CD8-positive, alpha-beta memory T cell (primary cell): Measurements from ENCODE around the gene DGKA. TPM values are rescaled to one million over a fixed set of nuclear protein-coding genes. Genes with fewer than 3 reads are reported as not detected.
"Not testable (repeated sequence)": the region's sequence is repeated elsewhere in the genome, so short reads cannot be mapped to it uniquely, and the experiment has no call there.

ENCODE experiments used
- CTCF ChIA-PET: fragments of 350-600 bp; sonication (Branson Sonifier 250); formaldehyde crosslinking; loops from one replicate; lab custom pipeline; 2021; ENCODE audit warnings: antibody characterized with exemption; lab: Charles Lee
- POLR2A ChIA-PET: fragments of 350-600 bp; sonication (Branson Sonifier 250); formaldehyde crosslinking; loops from one replicate; lab custom pipeline; 2021; ENCODE audit warnings: antibody characterized with exemption; lab: Charles Lee
- DNase-seq, 5 donors: peaks; one replicate each; pipeline versions ENCODE4 v3.0.0 to v3.0.0-alpha.2; 2020 to 2022; ENCODE audit warnings: mixed read lengths in 1 of 5
- H3K27ac ChIP-seq: one replicate; pipeline ENCODE4 v1.7.0; 2013; ENCODE audit warnings: low read depth, mild to moderate bottlenecking, low read length, moderate library complexity
- H3K27me3 ChIP-seq: 2 replicates; pipeline ENCODE4 v1.7.0; 2013; ENCODE audit warnings: low read length, mild to moderate bottlenecking; ENCODE audit not compliant: insufficient read depth, poor library complexity, severe bottlenecking
- H3K36me3 ChIP-seq: 2 replicates; pipeline ENCODE4 v1.7.0; 2013; ENCODE audit warnings: mild to moderate bottlenecking, low read length, moderate library complexity; ENCODE audit not compliant: insufficient read depth
- H3K4me1 ChIP-seq: 2 replicates; pipeline ENCODE4 v1.7.0; 2013; ENCODE audit warnings: mild to moderate bottlenecking, low read length, moderate library complexity; ENCODE audit not compliant: insufficient read depth
- H3K4me3 ChIP-seq: 2 replicates; pipeline ENCODE4 v1.7.0; 2013; ENCODE audit warnings: mild to moderate bottlenecking, low read length
- H3K9me3 ChIP-seq: 2 replicates; pipeline ENCODE4 v1.7.0; 2013; ENCODE audit warnings: mild to moderate bottlenecking, low read length
- H3K27ac Mint-ChIP-seq, 8 donors: one replicate each; pipeline ENCODE4 v1.8.0; 2020 to 2021; ENCODE audit warnings: mixed read lengths in 8 of 8, mild to moderate bottlenecking in 6 of 8, inconsistent platforms in 3 of 8, moderate library complexity in 3 of 8
- H3K27me3 Mint-ChIP-seq, 2 donors: one replicate each; pipeline ENCODE4 v1.8.0; 2020 to 2021; ENCODE audit warnings: mixed read lengths in 2 of 2, mild to moderate bottlenecking in 1 of 2, moderate library complexity in 1 of 2
- H3K36me3 Mint-ChIP-seq, 3 donors: one replicate each; pipeline ENCODE4 v1.8.0; 2020 to 2021; ENCODE audit warnings: mixed read lengths in 3 of 3, inconsistent platforms in 1 of 3, mild to moderate bottlenecking in 1 of 3
- H3K4me1 Mint-ChIP-seq, 3 donors: one replicate each; pipeline ENCODE4 v1.8.0; 2020 to 2021; ENCODE audit warnings: mixed read lengths in 3 of 3, inconsistent platforms in 1 of 3, mild to moderate bottlenecking in 1 of 3
- H3K4me3 Mint-ChIP-seq, 7 donors: one replicate each; pipeline ENCODE4 v1.8.0; 2020 to 2021; ENCODE audit warnings: mixed read lengths in 7 of 7, mild to moderate bottlenecking in 6 of 7, moderate library complexity in 4 of 7, inconsistent platforms in 2 of 7
- H3K9me3 Mint-ChIP-seq, 5 donors: one replicate each; pipeline ENCODE4 v1.8.0; 2020 to 2022; ENCODE audit warnings: mixed read lengths in 5 of 5, mild to moderate bottlenecking in 3 of 5, moderate library complexity in 2 of 5, inconsistent platforms in 1 of 5
- polyA plus RNA-seq: library from polyadenylated mRNA; unstranded; fragments of 300-500 nt; fragmentation: Illumina TruSeq; gene quantifications from one replicate; pipeline ENCODE4 v1.2.3, GENCODE V29; 2021
- total RNA-seq, 2 experiments: library from RNA; stranded (reverse); gene quantifications; one replicate each; pipeline ENCODE4 v1.2.3, GENCODE V29; 2021

Gene DGKA
- total and polyA plus RNA-seq, 3 experiments from 2014 or later, result 221 to 236 (median 234) TPM

- H3K27me3 ChIP-seq, result no peaks in the 10 kb centered on the region
- no peak overlapping the region for H3K27ac ChIP-seq
- no peaks in the 10 kb centered on the region for H3K9me3 ChIP-seq
- peaks cover 26% of the 10 kb centered on the region for H3K4me1 ChIP-seq
- Mint-ChIP-seq H3K27me3 (no peaks in the 10 kb centered on the region), H3K4me1 (peaks cover 24 to 52% (median 32%) of the 10 kb centered on the region in 3 donors), H3K9me3 (no peaks in the 10 kb centered on the region), H3K27ac (peak overlapping the region in 4 of 8 donors; percentile 6 to 46 (median 27)), H3K4me3 (peak overlapping the region in 1 of 7 donors; percentile 79), H3K36me3 (peaks cover 0 to 57% (median 5%) of the 10 kb centered on the region in 3 donors)
- no peak for DNase-seq
- ChIA-PET CTCF (no interaction called here), POLR2A (no interaction called here)
- H3K36me3 ChIP-seq, result peaks cover 6% of the 10 kb centered on the region
- no peak overlapping the region for H3K4me3 ChIP-seq
Observed at GRCh38 chr12:55979069-55979468, 48.1 kb downstream of the DGKA start.

- DNase-seq, H3K9me3 Mint-ChIP-seq, H3K27me3 Mint-ChIP-seq, H3K27ac ChIP-seq, H3K4me3 ChIP-seq, H3K4me3 Mint-ChIP-seq, H3K4me1 ChIP-seq, H3K9me3 ChIP-seq, H3K27me3 ChIP-seq, H3K27ac Mint-ChIP-seq: not testable (repeated sequence)
- Mint-ChIP-seq H3K4me1 (peaks cover 20 to 42% (median 23%) of the 10 kb centered on the region in 3 donors), H3K36me3 (peaks cover 0 to 69% (median 12%) of the 10 kb centered on the region in 3 donors)
- ChIA-PET CTCF (interaction anchor here (1.3 to 2.1 kb wide), 3 partner anchors 9 to 65 kb away, joined by 3 to 9 read pairs (median 3); no protein-coding TSS in a partner anchor), POLR2A (interaction anchor here (0.7 to 0.9 kb wide), 2 partner anchors 8 to 152 kb away, joined by 3 to 4 read pairs; partner anchors contain the start of gene RAB5B)
- peaks cover 11% of the 10 kb centered on the region for H3K36me3 ChIP-seq
Observed at GRCh38 chr12:55981882-55982281, 50.9 kb downstream of the DGKA start.

- Mint-ChIP-seq H3K27me3 (no peaks in the 10 kb centered on the region), H3K4me3 (no peak overlapping the region), H3K4me1 (peaks cover 16 to 37% (median 17%) of the 10 kb centered on the region in 3 donors), H3K27ac (no peak overlapping the region), H3K9me3 (no peaks in the 10 kb centered on the region), H3K36me3 (peaks cover 0 to 67% (median 12%) of the 10 kb centered on the region in 3 donors)
- H3K36me3 ChIP-seq, result peaks cover 9% of the 10 kb centered on the region
- no peak overlapping the region for H3K4me3 ChIP-seq
- no peak for DNase-seq
- no peaks in the 10 kb centered on the region for H3K27me3 ChIP-seq
- H3K27ac ChIP-seq, result no peak overlapping the region
- peaks cover 5% of the 10 kb centered on the region for H3K4me1 ChIP-seq
- ChIA-PET CTCF (interaction anchor here (1.2 to 2.1 kb wide), 5 partner anchors 8 to 64 kb away, joined by 3 to 9 read pairs (median 4); partner anchors contain the start of gene RAB5B), POLR2A (interaction anchor here (0.7 to 0.9 kb wide), 2 partner anchors 9 to 152 kb away, joined by 3 to 4 read pairs; partner anchors contain the start of gene RAB5B)
- H3K9me3 ChIP-seq, result no peaks in the 10 kb centered on the region
Observed at GRCh38 chr12:55982319-55982936, 51.5 kb downstream of the DGKA start.

- Histone ChIP-seq H3K4me1 (no peaks in the 10 kb centered on the region), H3K36me3 (peaks cover 4% of the 10 kb centered on the region), H3K27ac (no peak overlapping the region), H3K9me3 (no peaks in the 10 kb centered on the region), H3K27me3 (no peaks in the 10 kb centered on the region), H3K4me3 (no peak overlapping the region)
- no peak overlapping the region for H3K27ac Mint-ChIP-seq
- H3K36me3 Mint-ChIP-seq, result peaks cover 0 to 69% (median 12%) of the 10 kb centered on the region in 3 donors
- no peak overlapping the region for H3K4me3 Mint-ChIP-seq
- ChIA-PET POLR2A (interaction anchor here (1.6 kb wide), 1 partner anchor 9 kb away, joined by 14 read pairs; no protein-coding TSS in a partner anchor), CTCF (interaction anchor here (0.7 to 3.3 kb wide), 5 partner anchors 9 to 144 kb away, joined by 3 to 19 read pairs (median 8); partner anchors contain the start of gene RAB5B)
- H3K4me1 Mint-ChIP-seq, result peaks cover 10 to 28% (median 13%) of the 10 kb centered on the region in 3 donors
- H3K9me3 Mint-ChIP-seq, result no peaks in the 10 kb centered on the region
- no peaks in the 10 kb centered on the region for H3K27me3 Mint-ChIP-seq
- DNase-seq, result no peak
Observed at GRCh38 chr12:55983232-55983842, 52.4 kb downstream of the DGKA start.

GRCh38 chr12:55984861-55985260 is 53.9 kb downstream of the DGKA start:
- Histone ChIP-seq H3K27ac (no peak overlapping the region), H3K4me1 (no peaks in the 10 kb centered on the region), H3K4me3 (no peak overlapping the region), H3K36me3 (peaks cover 10% of the 10 kb centered on the region), H3K9me3 (no peaks in the 10 kb centered on the region), H3K27me3 (no peaks in the 10 kb centered on the region)
- Mint-ChIP-seq H3K4me3 (no peak overlapping the region), H3K9me3 (no peaks in the 10 kb centered on the region), H3K36me3 (peaks cover 0 to 70% (median 11%) of the 10 kb centered on the region in 3 donors), H3K27ac (peak overlapping the region in 1 of 8 donors; percentile 43), H3K4me1 (peaks cover 0 to 17% (median 9%) of the 10 kb centered on the region in 3 donors), H3K27me3 (no peaks in the 10 kb centered on the region)
- ChIA-PET POLR2A (no interaction called here), CTCF (interaction anchor here (1.0 to 3.3 kb wide), 4 partner anchors 10 to 59 kb away, joined by 3 to 19 read pairs (median 3); no protein-coding TSS in a partner anchor)
- no peak for DNase-seq

GRCh38 chr12:55985341-55985740 is 54.4 kb downstream of the DGKA start:
- Mint-ChIP-seq H3K4me3 (no peak overlapping the region), H3K27ac (peak overlapping the region in 2 of 8 donors; percentile 45 to 68), H3K4me1 (peaks cover 0 to 13% (median 6%) of the 10 kb centered on the region in 3 donors), H3K36me3 (peaks cover 0 to 71% (median 12%) of the 10 kb centered on the region in 3 donors), H3K27me3 (no peaks in the 10 kb centered on the region), H3K9me3 (no peaks in the 10 kb centered on the region)
- CTCF ChIA-PET, result interaction anchor here (1.0 to 3.3 kb wide), 3 partner anchors 10 to 21 kb away, joined by 3 to 19 read pairs (median 3); no protein-coding TSS in a partner anchor
- Histone ChIP-seq H3K27me3 (no peaks in the 10 kb centered on the region), H3K4me3 (no peak overlapping the region), H3K4me1 (no peaks in the 10 kb centered on the region), H3K9me3 (no peaks in the 10 kb centered on the region), H3K36me3 (peaks cover 14% of the 10 kb centered on the region), H3K27ac (no peak overlapping the region)
- no peak for DNase-seq
- POLR2A ChIA-PET, result no interaction called here

GRCh38 chr12:55985976-55986375 is 55.0 kb downstream of the DGKA start:
- Mint-ChIP-seq H3K36me3 (peaks cover 0 to 71% (median 17%) of the 10 kb centered on the region in 3 donors), H3K27ac (peak overlapping the region in 3 of 8 donors; percentile 29 to 57 (median 45))
- POLR2A ChIA-PET, H3K9me3 Mint-ChIP-seq, H3K4me1 ChIP-seq, H3K27me3 ChIP-seq, H3K9me3 ChIP-seq, H3K4me3 ChIP-seq, H3K27ac ChIP-seq, H3K27me3 Mint-ChIP-seq, H3K4me1 Mint-ChIP-seq, H3K4me3 Mint-ChIP-seq, DNase-seq: not testable (repeated sequence)
- CTCF ChIA-PET, result interaction anchor here (1.1 to 3.3 kb wide), 2 partner anchors 10 to 44 kb away, joined by 3 to 19 read pairs; no protein-coding TSS in a partner anchor
- H3K36me3 ChIP-seq, result peaks cover 21% of the 10 kb centered on the region
